ENCODE data around the gene PTCH1.

The PTCH1 gene

DNA sequence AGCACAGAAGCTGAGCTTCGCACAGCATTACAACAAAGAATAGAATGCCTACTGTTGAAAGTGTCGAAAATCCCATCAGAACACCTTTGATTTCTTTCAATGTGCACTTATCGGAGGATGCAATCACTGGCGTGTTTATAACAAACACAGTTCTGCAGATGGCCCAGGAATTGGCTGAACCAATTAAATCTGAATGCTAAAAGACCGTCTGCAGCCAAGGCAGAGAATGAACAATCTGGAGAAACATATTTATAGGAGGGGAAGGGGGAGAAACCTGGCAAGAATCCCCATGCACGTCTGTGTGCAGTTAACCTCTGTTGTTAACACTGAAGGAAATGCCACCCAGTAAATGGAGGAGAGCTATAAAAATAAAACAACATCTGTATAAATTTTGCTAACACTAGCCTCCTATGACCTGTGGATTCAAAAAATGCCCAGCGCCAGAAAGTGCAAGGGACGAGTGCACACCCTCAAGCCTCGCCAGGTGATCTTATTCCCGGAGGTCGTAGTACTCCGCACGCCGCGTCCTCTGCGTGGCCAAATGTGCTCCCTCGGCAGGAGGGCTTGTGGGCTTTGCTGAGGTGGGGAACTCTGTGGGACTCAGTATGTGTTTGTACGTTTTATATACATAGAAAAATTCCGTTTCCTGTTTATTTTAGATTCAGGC lies 56.8 kb downstream of the PTCH1 start:
- no peak for DNase-seq
- Histone ChIP-seq H2BK120ac (ENCODE audit: low read depth, low read length) (no peak overlapping the region), H2AK5ac (ENCODE audit: low read length) (no peak overlapping the region), H3K36me3 (ENCODE audit: control insufficient read depth, insufficient read depth, low read length) (peaks cover 6% of the 10 kb centered on the region), H3K56ac (ENCODE audit: low read length) (peak overlapping the region; percentile 63), H4K8ac (ENCODE audit: low read depth, low read length) (no peak overlapping the region), H3K4ac (ENCODE audit: low read depth, low read length) (no peak overlapping the region), H3K27me3 (ENCODE audit: insufficient read depth, low read length, poor library complexity) (no peaks in the 10 kb centered on the region), H3K4me2 (ENCODE audit: low read length) (no peak overlapping the region), H2BK5ac (ENCODE audit: low read length) (no peak overlapping the region), H3K9ac (ENCODE audit: low read length) (no peak overlapping the region), H3K79me1 (ENCODE audit: low read length) (no peaks in the 10 kb centered on the region), H3K4me3 (ENCODE audit: low read length) (no peak overlapping the region), H3K79me2 (ENCODE audit: control insufficient read depth, insufficient read depth, low read length) (no peaks in the 10 kb centered on the region), H4K5ac (ENCODE audit: low read length) (no peak overlapping the region), H3K4me1 (ENCODE audit: control insufficient read depth, low read depth, low read length) (peaks cover 12% of the 10 kb centered on the region), H2BK15ac (replicated peaks; ENCODE audit: low read depth) (no peak overlapping the region), H3K27ac (ENCODE audit: low read depth, low read length) (no peak overlapping the region), H3K23ac (ENCODE audit: low read length) (no peak overlapping the region), H3K18ac (ENCODE audit: low read length) (no peak overlapping the region)
- WGBS (ENCODE audit: extremely low coverage, insufficient coverage, low lambda C conversion rate), result no CpG with 5 or more reads among the region's 19 CpGs

DNA sequence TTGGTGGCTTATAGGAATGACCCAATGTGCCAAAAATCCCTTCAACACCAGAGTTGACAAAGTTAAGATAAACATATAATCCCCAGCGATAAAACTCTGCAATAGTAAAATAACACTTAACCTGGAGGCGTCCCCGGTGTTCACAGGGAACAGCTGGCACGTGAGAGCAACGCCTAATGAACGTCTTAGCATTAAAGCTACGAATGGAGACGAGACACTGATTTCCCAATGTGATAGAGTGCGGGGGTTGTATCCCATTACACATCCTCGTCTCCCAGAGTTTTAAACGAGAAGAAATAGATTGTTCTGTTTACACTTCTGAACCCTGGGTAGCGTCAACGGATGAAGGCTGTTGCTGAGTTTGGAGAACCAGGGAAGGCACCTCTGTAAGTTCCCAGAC lies 57.6 kb downstream of the PTCH1 start:
- H3K9ac ChIP-seq (ENCODE audit: low read length), result no peak overlapping the region
- no peak overlapping the region for H3K4ac ChIP-seq (ENCODE audit: low read depth, low read length)
- H3K36me3 ChIP-seq (ENCODE audit: control insufficient read depth, insufficient read depth, low read length), result peaks cover 6% of the 10 kb centered on the region
- H3K18ac ChIP-seq (ENCODE audit: low read length), result no peak overlapping the region
- DNase-seq, result peak; percentile 77
- H3K23ac ChIP-seq (ENCODE audit: low read length), result no peak overlapping the region
- H2BK120ac ChIP-seq (ENCODE audit: low read depth, low read length), result no peak overlapping the region
- peaks cover 12% of the 10 kb centered on the region for H3K4me1 ChIP-seq (ENCODE audit: control insufficient read depth, low read depth, low read length)
- H3K79me2 ChIP-seq (ENCODE audit: control insufficient read depth, insufficient read depth, low read length), result no peaks in the 10 kb centered on the region
- H3K4me2 ChIP-seq (ENCODE audit: low read length), result no peak overlapping the region
- WGBS (ENCODE audit: extremely low coverage, insufficient coverage, low lambda C conversion rate), result no CpG with 5 or more reads among the region's 13 CpGs
- no peak overlapping the region for H2BK15ac ChIP-seq (replicated peaks; ENCODE audit: low read depth)
- H2BK5ac ChIP-seq (ENCODE audit: low read length), result no peak overlapping the region
- H3K27me3 ChIP-seq (ENCODE audit: insufficient read depth, low read length, poor library complexity), result no peaks in the 10 kb centered on the region
- H3K4me3 ChIP-seq (ENCODE audit: low read length), result no peak overlapping the region
- H2AK5ac ChIP-seq (ENCODE audit: low read length), result no peak overlapping the region
- no peak overlapping the region for H3K56ac ChIP-seq (ENCODE audit: low read length)
- H4K5ac ChIP-seq (ENCODE audit: low read length), result no peak overlapping the region
- no peak overlapping the region for H4K8ac ChIP-seq (ENCODE audit: low read depth, low read length)
- no peak overlapping the region for H3K27ac ChIP-seq (ENCODE audit: low read depth, low read length)
- no peaks in the 10 kb centered on the region for H3K79me1 ChIP-seq (ENCODE audit: low read length)

DNA sequence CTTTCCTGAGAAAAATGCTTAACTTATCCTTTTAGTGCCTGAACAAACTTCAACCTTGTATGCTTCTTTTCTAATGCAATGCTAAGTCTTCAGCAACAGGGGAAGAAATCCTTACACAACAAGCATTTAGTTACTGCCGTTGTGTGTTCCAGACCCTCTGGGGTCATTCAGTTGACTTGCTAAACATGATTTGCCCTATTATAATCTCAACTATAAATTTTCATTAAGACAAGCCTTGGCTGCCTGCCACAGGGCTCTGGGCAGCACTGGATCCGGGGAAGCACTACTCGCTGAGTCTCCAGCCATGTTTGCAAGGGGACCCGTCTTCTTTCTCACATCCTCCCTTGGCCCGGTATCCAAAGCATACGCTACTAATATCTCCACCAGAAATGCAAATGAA lies 58.1 kb downstream of the PTCH1 start:
- Histone ChIP-seq H2BK120ac (ENCODE audit: low read depth, low read length) (no peak overlapping the region), H3K9ac (ENCODE audit: low read length) (no peak overlapping the region), H3K56ac (ENCODE audit: low read length) (no peak overlapping the region), H3K27ac (ENCODE audit: low read depth, low read length) (no peak overlapping the region), H3K4me2 (ENCODE audit: low read length) (no peak overlapping the region), H2BK15ac (replicated peaks; ENCODE audit: low read depth) (no peak overlapping the region), H3K27me3 (ENCODE audit: insufficient read depth, low read length, poor library complexity) (no peaks in the 10 kb centered on the region), H3K4me1 (ENCODE audit: control insufficient read depth, low read depth, low read length) (peaks cover 12% of the 10 kb centered on the region), H3K79me1 (ENCODE audit: low read length) (no peaks in the 10 kb centered on the region), H3K4ac (ENCODE audit: low read depth, low read length) (no peak overlapping the region), H4K8ac (ENCODE audit: low read depth, low read length) (no peak overlapping the region), H3K36me3 (ENCODE audit: control insufficient read depth, insufficient read depth, low read length) (peaks cover 8% of the 10 kb centered on the region), H4K5ac (ENCODE audit: low read length) (no peak overlapping the region), H3K18ac (ENCODE audit: low read length) (no peak overlapping the region), H2BK5ac (ENCODE audit: low read length) (no peak overlapping the region), H2AK5ac (ENCODE audit: low read length) (no peak overlapping the region), H3K79me2 (ENCODE audit: control insufficient read depth, insufficient read depth, low read length) (no peaks in the 10 kb centered on the region), H3K23ac (ENCODE audit: low read length) (no peak overlapping the region), H3K4me3 (ENCODE audit: low read length) (no peak overlapping the region)
- no peak for DNase-seq
- whole genome bisulfite sequencing (ENCODE audit: extremely low coverage, insufficient coverage, low lambda C conversion rate), result no CpG with 5 or more reads among the region's 6 CpGs

- H3K56ac ChIP-seq (ENCODE audit: low read length), result no peak overlapping the region
- no peak overlapping the region for H2BK120ac ChIP-seq (ENCODE audit: low read depth, low read length)
- no peak overlapping the region for H3K23ac ChIP-seq (ENCODE audit: low read length)
- peaks cover 12% of the 10 kb centered on the region for H3K4me1 ChIP-seq (ENCODE audit: control insufficient read depth, low read depth, low read length)
- H3K36me3 ChIP-seq (ENCODE audit: control insufficient read depth, insufficient read depth, low read length), result peaks cover 10% of the 10 kb centered on the region
- H4K5ac ChIP-seq (ENCODE audit: low read length), result no peak overlapping the region
- no peak overlapping the region for H3K4me3 ChIP-seq (ENCODE audit: low read length)
- no peak overlapping the region for H3K4ac ChIP-seq (ENCODE audit: low read depth, low read length)
- no peak overlapping the region for H3K9ac ChIP-seq (ENCODE audit: low read length)
- no peaks in the 10 kb centered on the region for H3K79me1 ChIP-seq (ENCODE audit: low read length)
- no peak overlapping the region for H2BK15ac ChIP-seq (replicated peaks; ENCODE audit: low read depth)
- H2BK5ac ChIP-seq (ENCODE audit: low read length), result no peak overlapping the region
- H3K79me2 ChIP-seq (ENCODE audit: control insufficient read depth, insufficient read depth, low read length), result no peaks in the 10 kb centered on the region
- H3K18ac ChIP-seq (ENCODE audit: low read length), result no peak overlapping the region
- no peak for DNase-seq
- H4K8ac ChIP-seq (ENCODE audit: low read depth, low read length), result no peak overlapping the region
- H3K27me3 ChIP-seq (ENCODE audit: insufficient read depth, low read length, poor library complexity), result no peaks in the 10 kb centered on the region
- no peak overlapping the region for H3K4me2 ChIP-seq (ENCODE audit: low read length)
- H2AK5ac ChIP-seq (ENCODE audit: low read length), result no peak overlapping the region
- no peak overlapping the region for H3K27ac ChIP-seq (ENCODE audit: low read depth, low read length)
- no CpG with 5 or more reads among the region's 12 CpGs for WGBS (ENCODE audit: extremely low coverage, insufficient coverage, low lambda C conversion rate)
Measured at GRCh38 chr9:95457769-95458168, 59.0 kb downstream of the PTCH1 start.

- Histone ChIP-seq H3K4ac (ENCODE audit: low read depth, low read length) (no peak overlapping the region), H3K56ac (ENCODE audit: low read length) (no peak overlapping the region), H3K23ac (ENCODE audit: low read length) (no peak overlapping the region), H2BK15ac (replicated peaks; ENCODE audit: low read depth) (no peak overlapping the region), H3K79me2 (ENCODE audit: control insufficient read depth, insufficient read depth, low read length) (no peaks in the 10 kb centered on the region), H4K8ac (ENCODE audit: low read depth, low read length) (no peak overlapping the region), H3K27me3 (ENCODE audit: insufficient read depth, low read length, poor library complexity) (no peaks in the 10 kb centered on the region), H2BK5ac (ENCODE audit: low read length) (no peak overlapping the region), H3K4me3 (ENCODE audit: low read length) (no peak overlapping the region), H3K4me1 (ENCODE audit: control insufficient read depth, low read depth, low read length) (peaks cover 11% of the 10 kb centered on the region), H3K18ac (ENCODE audit: low read length) (no peak overlapping the region), H3K79me1 (ENCODE audit: low read length) (no peaks in the 10 kb centered on the region), H3K9ac (ENCODE audit: low read length) (no peak overlapping the region), H3K4me2 (ENCODE audit: low read length) (no peak overlapping the region), H2AK5ac (ENCODE audit: low read length) (no peak overlapping the region), H3K27ac (ENCODE audit: low read depth, low read length) (no peak overlapping the region), H4K5ac (ENCODE audit: low read length) (no peak overlapping the region), H2BK120ac (ENCODE audit: low read depth, low read length) (no peak overlapping the region), H3K36me3 (ENCODE audit: control insufficient read depth, insufficient read depth, low read length) (peaks cover 10% of the 10 kb centered on the region)
- DNase-seq, result no peak
- no CpG with 5 or more reads among the region's 9 CpGs for WGBS (ENCODE audit: extremely low coverage, insufficient coverage, low lambda C conversion rate)
Measured at GRCh38 chr9:95455714-95456113, 61.1 kb downstream of the PTCH1 start.

- Histone ChIP-seq H3K9ac (ENCODE audit: low read length) (no peak overlapping the region), H3K36me3 (ENCODE audit: control insufficient read depth, insufficient read depth, low read length) (peaks cover 13% of the 10 kb centered on the region), H3K79me2 (ENCODE audit: control insufficient read depth, insufficient read depth, low read length) (no peaks in the 10 kb centered on the region), H3K79me1 (ENCODE audit: low read length) (peaks cover 3% of the 10 kb centered on the region), H2BK5ac (ENCODE audit: low read length) (no peak overlapping the region), H2BK120ac (ENCODE audit: low read depth, low read length) (no peak overlapping the region), H3K27ac (ENCODE audit: low read depth, low read length) (peak overlapping the region; percentile 14), H3K4me3 (ENCODE audit: low read length) (no peak overlapping the region), H3K27me3 (ENCODE audit: insufficient read depth, low read length, poor library complexity) (no peaks in the 10 kb centered on the region), H2BK15ac (replicated peaks; ENCODE audit: low read depth) (no peak overlapping the region), H3K4me1 (ENCODE audit: control insufficient read depth, low read depth, low read length) (peaks cover 25% of the 10 kb centered on the region), H2AK5ac (ENCODE audit: low read length) (no peak overlapping the region), H4K5ac (ENCODE audit: low read length) (no peak overlapping the region), H3K23ac (ENCODE audit: low read length) (no peak overlapping the region), H3K4me2 (ENCODE audit: low read length) (no peak overlapping the region), H3K56ac (ENCODE audit: low read length) (peak overlapping the region; percentile 51), H3K4ac (ENCODE audit: low read depth, low read length) (no peak overlapping the region), H4K8ac (ENCODE audit: low read depth, low read length) (no peak overlapping the region), H3K18ac (ENCODE audit: low read length) (no peak overlapping the region)
- WGBS (ENCODE audit: extremely low coverage, insufficient coverage, low lambda C conversion rate), result no CpG with 5 or more reads among the region's 4 CpGs
- no peak for DNase-seq
Measured at GRCh38 chr9:95452176-95452575, 64.6 kb downstream of the PTCH1 start.

Data from mesendoderm (in vitro differentiated cells).